WTC11 (cell line): Measurements from ENCODE around the gene ZNF561. TPM values are rescaled to one million over a fixed set of nuclear protein-coding genes. Genes with fewer than 3 reads are reported as not detected.
"Not testable (repeated sequence)": the region's sequence is repeated elsewhere in the genome, so short reads cannot be mapped to it uniquely, and the experiment has no call there.

ENCODE experiments used
- ATAC-seq: fragments of 200-7000 bp; cut with Tn5 transposase; 2 replicates; pipeline ENCODE4 v1.10.0; 2021; ENCODE audit warnings: mild to moderate bottlenecking, moderate library complexity
- CTCF ChIA-PET: fragments of 300-600 bp; sonication (Branson Sonifier 250); formaldehyde crosslinking; loops from one replicate; lab custom pipeline; 2021; ENCODE audit warnings: antibody characterized with exemption; lab: Charles Lee
- POLR2A ChIA-PET: fragments of 350-600 bp; sonication (Branson Sonifier 250); formaldehyde crosslinking; loops from one replicate; lab custom pipeline; 2021; ENCODE audit warnings: antibody characterized with exemption; lab: Charles Lee
- DNase-seq: peaks from one replicate; pipeline ENCODE4 v3.0.0; 2021; ENCODE audit warnings: low spot score
- H3K27ac Mint-ChIP-seq: 2 replicates; pipeline ENCODE4 v1.8.0; 2021; ENCODE audit warnings: mixed read lengths
- H3K27me3 Mint-ChIP-seq: 2 replicates; pipeline ENCODE4 v1.8.0; 2021; ENCODE audit warnings: low read depth, mild to moderate bottlenecking, moderate library complexity, mixed read lengths
- H3K36me3 Mint-ChIP-seq: 2 replicates; pipeline ENCODE4 v1.8.0; 2021; ENCODE audit warnings: mixed read lengths
- H3K4me1 Mint-ChIP-seq: 2 replicates; pipeline ENCODE4 v1.8.0; 2022; ENCODE audit warnings: mixed read lengths
- H3K4me3 Mint-ChIP-seq: 2 replicates; pipeline ENCODE4 v1.8.0; 2021; ENCODE audit warnings: mild to moderate bottlenecking, moderate library complexity, mixed read lengths
- H3K9me3 Mint-ChIP-seq: 2 replicates; pipeline ENCODE4 v1.8.0; 2021; ENCODE audit warnings: mixed read lengths
- ATF1 ChIP-seq: sonication (generic); formaldehyde crosslinking; IDR thresholded peaks from 2 replicates; pipeline ENCODE4 v1.8.1; 2023; ENCODE audit warnings: mild to moderate bottlenecking, moderate library complexity, missing genetic modification reagents
- FOXK1 ChIP-seq: sonication (generic); formaldehyde crosslinking; IDR thresholded peaks from 2 replicates; pipeline ENCODE4 v1.8.0; 2022; ENCODE audit warnings: mild to moderate bottlenecking, moderate library complexity, missing genetic modification reagents
- NFATC4 ChIP-seq: fragments of 250-450 bp; sonication (Bioruptor Pico); IDR thresholded peaks from 2 replicates; pipeline ENCODE4 v1.9.0; 2021; ENCODE audit warnings: mild to moderate bottlenecking
- NR3C1 ChIP-seq: sonication (generic); formaldehyde crosslinking; conservative IDR thresholded peaks from 2 replicates; pipeline ENCODE4 v1.8.1; 2023; ENCODE audit warnings: low read depth, mild to moderate bottlenecking, missing genetic modification reagents
- PRRX2 ChIP-seq: fragments of 250-450 bp; sonication (Bioruptor Pico); IDR thresholded peaks from 2 replicates; pipeline ENCODE4 v1.8.0; 2021; ENCODE audit warnings: mild to moderate bottlenecking
- RORB ChIP-seq: fragments of 250-450 bp; sonication (Bioruptor Pico); IDR thresholded peaks from 2 replicates; pipeline ENCODE4 v1.9.0; 2021; ENCODE audit warnings: mild to moderate bottlenecking
- TEAD1 ChIP-seq: sonication (generic); formaldehyde crosslinking; IDR thresholded peaks from 2 replicates; pipeline ENCODE4 v1.8.0; 2022; ENCODE audit warnings: mild to moderate bottlenecking, missing genetic modification reagents
- TP53 ChIP-seq: sonication (generic); formaldehyde crosslinking; IDR thresholded peaks from 2 replicates; pipeline ENCODE4 v1.8.1; 2023; ENCODE audit warnings: mild to moderate bottlenecking, missing genetic modification reagents
- ZNF121 ChIP-seq: sonication (generic); formaldehyde crosslinking; IDR thresholded peaks from 2 replicates; pipeline ENCODE4 v1.8.0; 2023; ENCODE audit warnings: missing genetic modification reagents
- ZNF138 ChIP-seq: sonication (generic); formaldehyde crosslinking; conservative IDR thresholded peaks from 2 replicates; pipeline ENCODE4 v1.8.1; 2022; ENCODE audit warnings: mild to moderate bottlenecking, moderate library complexity, missing genetic modification reagents
- ZNF263 ChIP-seq: sonication (generic); formaldehyde crosslinking; IDR thresholded peaks from 2 replicates; pipeline ENCODE4 v1.8.1; 2022; ENCODE audit warnings: low read depth, mild to moderate bottlenecking, moderate library complexity, missing genetic modification reagents
- ZNF396 ChIP-seq: fragments of 250-450 bp; sonication (Bioruptor Pico); IDR thresholded peaks from 2 replicates; pipeline ENCODE4 v1.8.0; 2021; ENCODE audit warnings: mild to moderate bottlenecking, moderate library complexity, borderline replicate concordance
- ZNF423 ChIP-seq: fragments of 250-450 bp; sonication (Bioruptor Pico); IDR thresholded peaks from 2 replicates; pipeline ENCODE4 v2.1.2; 2022; ENCODE audit warnings: mild to moderate bottlenecking, moderate library complexity
- ZNF671 ChIP-seq: fragments of 250-450 bp; sonication (Bioruptor Pico); IDR thresholded peaks from 2 replicates; pipeline ENCODE4 v1.8.0; 2021; ENCODE audit warnings: mild to moderate bottlenecking
- total RNA-seq: library from RNA; stranded (reverse); gene quantifications from 3 replicates; pipeline ENCODE4 v1.2.3, GENCODE V29; 2021
- TF ChIP-seq, protein P1 (sequence below): sonication (generic); formaldehyde crosslinking; IDR thresholded peaks from 2 replicates; pipeline ENCODE4 v1.8.0; 2022; ENCODE audit warnings: mild to moderate bottlenecking, missing genetic modification reagents
- TF ChIP-seq, protein P2 (sequence below): sonication (generic); formaldehyde crosslinking; IDR thresholded peaks from 2 replicates; pipeline ENCODE4 v1.8.1; 2023; ENCODE audit warnings: mild to moderate bottlenecking, missing genetic modification reagents, moderate library complexity
- TF ChIP-seq, protein P3 (sequence below): sonication (generic); formaldehyde crosslinking; IDR thresholded peaks from 2 replicates; pipeline ENCODE4 v1.8.1; 2023; ENCODE audit warnings: mild to moderate bottlenecking, missing genetic modification reagents
- TF ChIP-seq, protein P4 (sequence below): sonication (generic); formaldehyde crosslinking; IDR thresholded peaks from 2 replicates; pipeline ENCODE4 v1.8.1; 2022; ENCODE audit warnings: low read depth, missing genetic modification reagents, borderline replicate concordance
- TF ChIP-seq, protein P5 (sequence below): fragments of 250-450 bp; sonication (Bioruptor Pico); IDR thresholded peaks from 2 replicates; pipeline ENCODE4 v1.9.0; 2021; ENCODE audit warnings: mild to moderate bottlenecking
- TF ChIP-seq, protein P6 (sequence below): sonication (generic); formaldehyde crosslinking; IDR thresholded peaks from 2 replicates; pipeline ENCODE4 v1.8.0; 2022; ENCODE audit warnings: mild to moderate bottlenecking, missing genetic modification reagents
- TF ChIP-seq, protein P7 (sequence below): sonication (generic); formaldehyde crosslinking; IDR thresholded peaks from 2 replicates; pipeline ENCODE4 v1.8.0; 2022; ENCODE audit warnings: mild to moderate bottlenecking, missing genetic modification reagents
- TF ChIP-seq, protein P8 (sequence below): sonication (generic); formaldehyde crosslinking; conservative IDR thresholded peaks from 2 replicates; pipeline ENCODE4 v1.8.1; 2023; ENCODE audit warnings: mild to moderate bottlenecking, low read depth, missing genetic modification reagents, moderate library complexity

ZNF561 gene
- total RNA-seq, 1 experiment from 2014 or later = 67.9 TPM

DNA sequence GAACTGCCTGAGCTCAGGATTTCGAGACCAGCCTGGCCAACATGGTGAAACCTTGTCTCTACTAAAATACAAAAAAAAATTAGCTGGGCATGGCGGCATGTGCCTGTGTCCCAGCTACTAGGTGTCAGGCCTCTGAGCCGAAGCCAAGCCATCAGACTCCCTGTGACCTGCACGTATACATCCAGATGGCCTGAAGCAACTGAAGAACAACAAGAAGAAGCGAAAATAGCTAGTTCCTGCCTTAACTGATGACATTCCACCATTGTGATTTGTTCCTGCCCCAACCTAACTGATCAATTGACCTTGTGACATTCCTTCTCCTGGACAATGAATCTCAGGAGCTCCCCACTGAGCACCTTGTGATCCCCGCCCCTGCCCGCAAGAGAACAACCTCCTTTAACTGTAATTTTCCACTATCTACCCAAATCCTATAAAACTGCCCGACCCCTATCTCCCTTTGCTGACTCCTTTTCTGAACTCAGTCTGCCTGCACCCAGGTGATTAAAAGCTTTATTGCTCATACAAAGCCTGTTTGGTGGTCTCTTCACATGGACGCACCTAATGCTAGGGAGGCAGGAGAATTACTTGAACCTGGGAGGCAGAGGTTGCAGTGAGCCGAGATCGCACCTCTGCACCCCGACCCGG lies 38.8 kb downstream of the ZNF561 start:
- H3K9me3 Mint-ChIP-seq, H3K27me3 Mint-ChIP-seq, CTCF ChIA-PET: not testable (repeated sequence)
- POLR2A ChIA-PET = interaction anchor here (0.6 kb wide), 2 partner anchors 219 to 444 kb away, joined by 5 to 7 read pairs; no protein-coding TSS in a partner anchor
- peak overlapping the region; percentile 94 for H3K4me3 Mint-ChIP-seq
- H3K36me3 Mint-ChIP-seq = peaks cover 33% of the 10 kb centered on the region
- peak; percentile 35 for DNase-seq
- H3K27ac Mint-ChIP-seq = peak overlapping the region; percentile 86
- peaks cover 52% of the 10 kb centered on the region for H3K4me1 Mint-ChIP-seq
- TF ChIP-seq, protein P1, sequence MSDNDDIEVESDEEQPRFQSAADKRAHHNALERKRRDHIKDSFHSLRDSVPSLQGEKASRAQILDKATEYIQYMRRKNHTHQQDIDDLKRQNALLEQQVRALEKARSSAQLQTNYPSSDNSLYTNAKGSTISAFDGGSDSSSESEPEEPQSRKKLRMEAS (CRISPR knock-in tag) = 0 out of 2 replicates have a peak, but pooled peaks have one; percentile 20
- TF ChIP-seq TEAD1 (CRISPR knock-in tag) = peak; percentile 67; the same call in 1 of the 2 replicates
- TF ChIP-seq, all 79 proteins: peak for 2; not testable (repeated sequence) for 77
- not testable (repeated sequence) for ATAC-seq

DNA sequence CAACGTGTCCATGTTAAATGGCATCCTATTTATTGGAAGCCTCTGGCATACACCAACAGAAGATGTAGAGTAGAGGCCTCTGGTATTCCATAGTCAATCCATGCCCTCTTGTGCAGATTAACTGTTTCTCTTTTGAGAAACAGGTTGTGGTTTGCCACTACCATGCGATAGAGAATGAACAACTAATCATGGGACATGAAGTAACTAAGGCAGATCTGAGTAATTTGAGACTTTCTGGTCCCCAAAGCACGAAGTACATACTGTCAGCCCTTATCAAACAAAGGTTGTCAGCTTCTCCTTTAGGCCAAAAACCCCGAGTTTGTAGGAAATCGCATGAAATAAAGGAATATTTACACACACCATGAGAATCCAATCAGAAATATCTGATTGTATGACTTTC lies 40.3 kb downstream of the ZNF561 start:
- POLR2A ChIA-PET = no interaction called here
- H3K36me3 Mint-ChIP-seq = peaks cover 44% of the 10 kb centered on the region
- CTCF ChIA-PET = no interaction called here
- TF ChIP-seq, protein P2, sequence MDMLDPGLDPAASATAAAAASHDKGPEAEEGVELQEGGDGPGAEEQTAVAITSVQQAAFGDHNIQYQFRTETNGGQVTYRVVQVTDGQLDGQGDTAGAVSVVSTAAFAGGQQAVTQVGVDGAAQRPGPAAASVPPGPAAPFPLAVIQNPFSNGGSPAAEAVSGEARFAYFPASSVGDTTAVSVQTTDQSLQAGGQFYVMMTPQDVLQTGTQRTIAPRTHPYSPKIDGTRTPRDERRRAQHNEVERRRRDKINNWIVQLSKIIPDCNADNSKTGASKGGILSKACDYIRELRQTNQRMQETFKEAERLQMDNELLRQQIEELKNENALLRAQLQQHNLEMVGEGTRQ (CRISPR knock-in tag) = no peak
- TF ChIP-seq, protein P3, sequence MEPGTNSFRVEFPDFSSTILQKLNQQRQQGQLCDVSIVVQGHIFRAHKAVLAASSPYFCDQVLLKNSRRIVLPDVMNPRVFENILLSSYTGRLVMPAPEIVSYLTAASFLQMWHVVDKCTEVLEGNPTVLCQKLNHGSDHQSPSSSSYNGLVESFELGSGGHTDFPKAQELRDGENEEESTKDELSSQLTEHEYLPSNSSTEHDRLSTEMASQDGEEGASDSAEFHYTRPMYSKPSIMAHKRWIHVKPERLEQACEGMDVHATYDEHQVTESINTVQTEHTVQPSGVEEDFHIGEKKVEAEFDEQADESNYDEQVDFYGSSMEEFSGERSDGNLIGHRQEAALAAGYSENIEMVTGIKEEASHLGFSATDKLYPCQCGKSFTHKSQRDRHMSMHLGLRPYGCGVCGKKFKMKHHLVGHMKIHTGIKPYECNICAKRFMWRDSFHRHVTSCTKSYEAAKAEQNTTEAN = no peak
- no peak for TF ChIP-seq ZNF138
- TF ChIP-seq, protein P1 (CRISPR knock-in tag) = no peak
- TF ChIP-seq ZNF263 (CRISPR knock-in tag) = no peak
- TF ChIP-seq, protein P4, sequence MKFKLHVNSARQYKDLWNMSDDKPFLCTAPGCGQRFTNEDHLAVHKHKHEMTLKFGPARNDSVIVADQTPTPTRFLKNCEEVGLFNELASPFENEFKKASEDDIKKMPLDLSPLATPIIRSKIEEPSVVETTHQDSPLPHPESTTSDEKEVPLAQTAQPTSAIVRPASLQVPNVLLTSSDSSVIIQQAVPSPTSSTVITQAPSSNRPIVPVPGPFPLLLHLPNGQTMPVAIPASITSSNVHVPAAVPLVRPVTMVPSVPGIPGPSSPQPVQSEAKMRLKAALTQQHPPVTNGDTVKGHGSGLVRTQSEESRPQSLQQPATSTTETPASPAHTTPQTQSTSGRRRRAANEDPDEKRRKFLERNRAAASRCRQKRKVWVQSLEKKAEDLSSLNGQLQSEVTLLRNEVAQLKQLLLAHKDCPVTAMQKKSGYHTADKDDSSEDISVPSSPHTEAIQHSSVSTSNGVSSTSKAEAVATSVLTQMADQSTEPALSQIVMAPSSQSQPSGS (CRISPR knock-in tag) = no peak
- no peak for TF ChIP-seq RORB (CRISPR knock-in tag)
- no peak for TF ChIP-seq TP53 (CRISPR knock-in tag)
- no peak for TF ChIP-seq ZNF423
- no peak for TF ChIP-seq PRRX2 (CRISPR knock-in tag)
- TF ChIP-seq, all 79 proteins: peak for 0
- Mint-ChIP-seq H3K9me3 (no peaks in the 10 kb centered on the region), H3K27me3 (no peaks in the 10 kb centered on the region), H3K4me1 (peaks cover 63% of the 10 kb centered on the region), H3K4me3 (peak overlapping the region; percentile 94), H3K27ac (peak overlapping the region; percentile 84)
- DNase-seq (no peak), ATAC-seq (no peak)

DNA sequence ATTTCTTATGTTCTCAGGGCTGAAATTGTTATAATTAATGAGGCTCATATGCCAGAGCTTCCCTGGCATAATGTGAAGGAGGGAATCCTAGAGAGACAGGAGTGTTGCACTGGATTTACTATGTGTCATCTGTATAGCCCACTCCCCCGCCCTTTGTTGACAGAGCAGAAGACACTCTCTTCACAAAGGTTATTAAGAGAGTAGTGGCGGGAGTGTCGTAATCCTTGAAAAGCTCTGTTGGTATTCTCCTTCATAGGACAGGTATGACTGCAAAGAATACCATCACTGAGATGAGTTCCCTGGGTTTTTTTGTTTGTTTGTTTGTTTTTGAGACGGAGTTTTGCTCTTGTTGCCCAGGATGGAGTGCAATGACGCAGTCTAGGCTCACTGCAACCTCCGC lies 50.8 kb downstream of the ZNF561 start:
- Mint-ChIP-seq H3K27ac (no peak overlapping the region), H3K4me3 (no peak overlapping the region), H3K4me1 (peaks cover 39% of the 10 kb centered on the region), H3K36me3 (peaks cover 86% of the 10 kb centered on the region), H3K9me3 (peaks cover 46% of the 10 kb centered on the region), H3K27me3 (peaks cover 11% of the 10 kb centered on the region)
- ChIA-PET CTCF (interaction anchor here (0.6 kb wide), 1 partner anchor 58 kb away, joined by 3 read pairs; no protein-coding TSS in a partner anchor), POLR2A (no interaction called here)
- DNase-seq = no peak
- ATAC-seq = no peak
- TF ChIP-seq, protein P5, sequence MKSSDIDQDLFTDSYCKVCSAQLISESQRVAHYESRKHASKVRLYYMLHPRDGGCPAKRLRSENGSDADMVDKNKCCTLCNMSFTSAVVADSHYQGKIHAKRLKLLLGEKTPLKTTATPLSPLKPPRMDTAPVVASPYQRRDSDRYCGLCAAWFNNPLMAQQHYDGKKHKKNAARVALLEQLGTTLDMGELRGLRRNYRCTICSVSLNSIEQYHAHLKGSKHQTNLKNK = no peak
- TF ChIP-seq, protein P6, sequence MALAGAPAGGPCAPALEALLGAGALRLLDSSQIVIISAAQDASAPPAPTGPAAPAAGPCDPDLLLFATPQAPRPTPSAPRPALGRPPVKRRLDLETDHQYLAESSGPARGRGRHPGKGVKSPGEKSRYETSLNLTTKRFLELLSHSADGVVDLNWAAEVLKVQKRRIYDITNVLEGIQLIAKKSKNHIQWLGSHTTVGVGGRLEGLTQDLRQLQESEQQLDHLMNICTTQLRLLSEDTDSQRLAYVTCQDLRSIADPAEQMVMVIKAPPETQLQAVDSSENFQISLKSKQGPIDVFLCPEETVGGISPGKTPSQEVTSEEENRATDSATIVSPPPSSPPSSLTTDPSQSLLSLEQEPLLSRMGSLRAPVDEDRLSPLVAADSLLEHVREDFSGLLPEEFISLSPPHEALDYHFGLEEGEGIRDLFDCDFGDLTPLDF (CRISPR knock-in tag) = no peak
- TF ChIP-seq, protein P7, sequence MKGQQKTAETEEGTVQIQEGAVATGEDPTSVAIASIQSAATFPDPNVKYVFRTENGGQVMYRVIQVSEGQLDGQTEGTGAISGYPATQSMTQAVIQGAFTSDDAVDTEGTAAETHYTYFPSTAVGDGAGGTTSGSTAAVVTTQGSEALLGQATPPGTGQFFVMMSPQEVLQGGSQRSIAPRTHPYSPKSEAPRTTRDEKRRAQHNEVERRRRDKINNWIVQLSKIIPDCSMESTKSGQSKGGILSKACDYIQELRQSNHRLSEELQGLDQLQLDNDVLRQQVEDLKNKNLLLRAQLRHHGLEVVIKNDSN (CRISPR knock-in tag) = no peak
- TF ChIP-seq ZNF121 (no peak), ATF1 (no peak), NR3C1 (CRISPR knock-in tag) (no peak), FOXK1 (CRISPR knock-in tag) (no peak), ZNF671 (no peak), ZNF396 (CRISPR knock-in tag) (no peak), NFATC4 (CRISPR knock-in tag) (no peak)
- TF ChIP-seq, protein P8, sequence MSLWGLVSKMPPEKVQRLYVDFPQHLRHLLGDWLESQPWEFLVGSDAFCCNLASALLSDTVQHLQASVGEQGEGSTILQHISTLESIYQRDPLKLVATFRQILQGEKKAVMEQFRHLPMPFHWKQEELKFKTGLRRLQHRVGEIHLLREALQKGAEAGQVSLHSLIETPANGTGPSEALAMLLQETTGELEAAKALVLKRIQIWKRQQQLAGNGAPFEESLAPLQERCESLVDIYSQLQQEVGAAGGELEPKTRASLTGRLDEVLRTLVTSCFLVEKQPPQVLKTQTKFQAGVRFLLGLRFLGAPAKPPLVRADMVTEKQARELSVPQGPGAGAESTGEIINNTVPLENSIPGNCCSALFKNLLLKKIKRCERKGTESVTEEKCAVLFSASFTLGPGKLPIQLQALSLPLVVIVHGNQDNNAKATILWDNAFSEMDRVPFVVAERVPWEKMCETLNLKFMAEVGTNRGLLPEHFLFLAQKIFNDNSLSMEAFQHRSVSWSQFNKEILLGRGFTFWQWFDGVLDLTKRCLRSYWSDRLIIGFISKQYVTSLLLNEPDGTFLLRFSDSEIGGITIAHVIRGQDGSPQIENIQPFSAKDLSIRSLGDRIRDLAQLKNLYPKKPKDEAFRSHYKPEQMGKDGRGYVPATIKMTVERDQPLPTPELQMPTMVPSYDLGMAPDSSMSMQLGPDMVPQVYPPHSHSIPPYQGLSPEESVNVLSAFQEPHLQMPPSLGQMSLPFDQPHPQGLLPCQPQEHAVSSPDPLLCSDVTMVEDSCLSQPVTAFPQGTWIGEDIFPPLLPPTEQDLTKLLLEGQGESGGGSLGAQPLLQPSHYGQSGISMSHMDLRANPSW (CRISPR knock-in tag) = no peak
- TF ChIP-seq, all 79 proteins: peak for 0
